Measurements from ENCODE around the gene PUS7.
A peak's percentile ranks its signal among the peaks of the same experiment; 100 is the strongest.
"Not testable (repeated sequence)": the region's sequence is repeated elsewhere in the genome, so short reads cannot be mapped to it uniquely, and the experiment has no call there.

The PUS7 gene, protein sequence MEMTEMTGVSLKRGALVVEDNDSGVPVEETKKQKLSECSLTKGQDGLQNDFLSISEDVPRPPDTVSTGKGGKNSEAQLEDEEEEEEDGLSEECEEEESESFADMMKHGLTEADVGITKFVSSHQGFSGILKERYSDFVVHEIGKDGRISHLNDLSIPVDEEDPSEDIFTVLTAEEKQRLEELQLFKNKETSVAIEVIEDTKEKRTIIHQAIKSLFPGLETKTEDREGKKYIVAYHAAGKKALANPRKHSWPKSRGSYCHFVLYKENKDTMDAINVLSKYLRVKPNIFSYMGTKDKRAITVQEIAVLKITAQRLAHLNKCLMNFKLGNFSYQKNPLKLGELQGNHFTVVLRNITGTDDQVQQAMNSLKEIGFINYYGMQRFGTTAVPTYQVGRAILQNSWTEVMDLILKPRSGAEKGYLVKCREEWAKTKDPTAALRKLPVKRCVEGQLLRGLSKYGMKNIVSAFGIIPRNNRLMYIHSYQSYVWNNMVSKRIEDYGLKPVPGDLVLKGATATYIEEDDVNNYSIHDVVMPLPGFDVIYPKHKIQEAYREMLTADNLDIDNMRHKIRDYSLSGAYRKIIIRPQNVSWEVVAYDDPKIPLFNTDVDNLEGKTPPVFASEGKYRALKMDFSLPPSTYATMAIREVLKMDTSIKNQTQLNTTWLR

DNA sequence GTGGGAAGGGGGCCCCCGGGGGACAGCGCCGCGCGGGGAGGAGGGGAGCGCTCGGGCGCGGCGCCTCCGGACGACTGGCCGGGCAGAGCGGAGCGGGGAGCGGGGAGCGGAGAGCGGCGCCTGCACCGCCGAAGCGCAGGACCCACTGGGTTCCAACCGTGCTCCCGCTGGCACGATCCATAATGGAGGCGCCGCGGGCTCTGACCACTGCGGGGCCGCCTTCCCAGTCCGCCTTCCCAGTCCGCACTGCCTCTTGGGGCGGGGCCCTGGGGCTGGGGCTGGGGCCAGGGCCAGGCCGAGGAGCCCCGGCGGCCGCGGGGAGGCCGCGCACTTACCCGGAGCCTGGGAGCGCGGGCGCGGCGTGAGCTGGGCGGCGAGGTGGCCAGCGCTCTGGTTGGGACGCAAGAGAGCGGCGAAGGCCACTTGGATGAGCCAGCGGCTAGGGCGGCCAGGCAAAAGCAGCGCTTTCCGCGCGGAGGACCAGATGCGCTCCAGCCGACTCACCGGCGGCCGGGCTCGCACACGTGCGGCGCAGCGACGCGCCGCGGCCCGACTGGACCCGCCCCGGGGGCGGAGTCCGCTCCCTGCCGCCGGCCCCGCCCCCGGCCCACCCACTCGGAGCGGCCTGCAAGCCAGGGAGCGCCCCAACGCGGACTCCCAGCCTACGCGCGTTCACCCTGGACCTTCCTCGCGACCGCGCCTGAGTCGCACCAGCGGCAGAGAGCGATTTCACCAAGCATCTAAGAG, at the start of gene PUS7:
Gene PUS7, minus strand, starts transcription at position 555 of the 747 bp plus-strand sequence. CDS start 13,759 bp downstream, outside the sequence.
- peak; percentile 40 for DNase-seq (ENCODE audit: low read depth)

GRCh38 chr7:105567821-105568220, 45.8 kb upstream of the PUS7 start:
- DNase-seq (ENCODE audit: low read depth), result no peak

DNA sequence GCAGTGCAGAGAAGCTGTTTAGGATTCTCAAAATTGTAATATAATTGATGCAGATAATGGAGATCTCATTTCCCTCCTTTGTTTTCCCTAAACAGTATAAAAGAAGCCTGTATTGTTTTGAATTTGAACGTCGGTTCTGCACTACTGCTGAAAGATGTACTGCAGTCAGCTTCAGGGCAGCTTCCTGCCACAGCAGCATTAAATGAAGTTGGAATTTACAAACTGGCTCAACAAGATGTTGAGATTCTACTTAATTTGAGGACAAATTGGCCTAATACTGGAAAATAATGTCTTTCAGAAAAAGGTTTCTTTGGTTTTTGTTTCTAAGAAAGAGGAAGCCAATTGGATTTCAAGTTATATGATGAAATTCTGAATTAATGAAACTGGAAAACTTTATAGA, 45.0 kb upstream of the PUS7 start:
- no peak for DNase-seq (ENCODE audit: low read depth)

DNA sequence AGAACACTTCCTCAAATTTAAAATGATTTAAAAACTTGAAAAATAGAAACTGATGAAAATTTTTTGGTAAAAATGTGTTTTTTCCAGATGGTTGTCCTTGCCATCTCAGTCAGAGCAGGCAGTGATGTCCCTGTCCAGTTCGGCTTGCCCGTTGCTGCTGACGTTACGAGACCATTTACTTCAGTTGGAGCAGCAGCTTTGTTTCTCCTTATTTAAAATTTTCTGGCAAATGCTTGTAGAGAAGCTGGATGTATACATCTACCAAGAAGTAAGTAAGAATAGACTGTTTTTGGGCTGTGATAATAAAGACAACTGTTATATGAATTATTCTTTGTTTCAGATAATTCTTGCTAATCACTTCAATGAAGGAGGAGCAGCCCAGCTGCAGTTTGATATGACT, 43.1 kb upstream of the PUS7 start:
- no peak for DNase-seq (ENCODE audit: low read depth)

- no peak for DNase-seq (ENCODE audit: low read depth)
These were observed 37.9 kb upstream of the PUS7 start for GRCh38 chr7:105559926-105560325.

GRCh38 chr7:105538339-105538738, 16.3 kb upstream of the PUS7 start:
- DNase-seq (ENCODE audit: low read depth), result no peak

DNA sequence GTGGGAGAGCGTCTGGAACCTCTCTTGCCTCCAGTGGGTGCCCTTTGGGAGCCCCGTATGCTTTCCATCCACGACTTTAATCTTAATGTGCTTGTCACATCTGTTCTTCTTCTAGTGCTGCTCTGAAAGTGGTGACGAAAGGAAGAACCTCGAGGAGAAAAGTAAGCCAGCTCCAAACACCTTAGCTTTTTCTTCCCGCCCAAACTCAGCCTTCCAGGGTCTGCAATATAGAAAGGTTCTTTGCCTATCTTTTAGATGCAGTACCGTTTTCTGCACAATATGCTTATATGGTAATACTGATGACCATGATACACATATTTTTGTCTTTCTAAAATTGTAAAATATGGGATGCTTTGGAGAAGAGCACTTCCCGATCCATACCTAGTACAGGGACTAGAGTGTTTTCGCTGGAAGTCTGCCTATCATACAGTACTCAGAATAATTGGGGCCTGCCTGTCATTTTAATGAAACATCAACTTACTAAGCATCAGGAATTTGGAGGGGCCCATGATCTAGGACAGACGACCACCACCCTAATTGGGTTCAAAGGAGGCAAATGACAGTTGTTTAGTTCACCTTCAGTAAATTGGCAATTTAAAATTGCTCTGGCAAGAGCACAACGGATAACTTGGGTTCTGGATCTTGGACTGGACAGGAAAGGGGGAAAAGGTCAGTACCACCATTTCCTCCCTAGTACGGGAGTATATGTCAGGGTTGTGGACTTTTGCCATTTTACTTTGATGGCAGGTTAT, 10.8 kb upstream of the PUS7 start:
- no peak for DNase-seq (ENCODE audit: low read depth)

DNA sequence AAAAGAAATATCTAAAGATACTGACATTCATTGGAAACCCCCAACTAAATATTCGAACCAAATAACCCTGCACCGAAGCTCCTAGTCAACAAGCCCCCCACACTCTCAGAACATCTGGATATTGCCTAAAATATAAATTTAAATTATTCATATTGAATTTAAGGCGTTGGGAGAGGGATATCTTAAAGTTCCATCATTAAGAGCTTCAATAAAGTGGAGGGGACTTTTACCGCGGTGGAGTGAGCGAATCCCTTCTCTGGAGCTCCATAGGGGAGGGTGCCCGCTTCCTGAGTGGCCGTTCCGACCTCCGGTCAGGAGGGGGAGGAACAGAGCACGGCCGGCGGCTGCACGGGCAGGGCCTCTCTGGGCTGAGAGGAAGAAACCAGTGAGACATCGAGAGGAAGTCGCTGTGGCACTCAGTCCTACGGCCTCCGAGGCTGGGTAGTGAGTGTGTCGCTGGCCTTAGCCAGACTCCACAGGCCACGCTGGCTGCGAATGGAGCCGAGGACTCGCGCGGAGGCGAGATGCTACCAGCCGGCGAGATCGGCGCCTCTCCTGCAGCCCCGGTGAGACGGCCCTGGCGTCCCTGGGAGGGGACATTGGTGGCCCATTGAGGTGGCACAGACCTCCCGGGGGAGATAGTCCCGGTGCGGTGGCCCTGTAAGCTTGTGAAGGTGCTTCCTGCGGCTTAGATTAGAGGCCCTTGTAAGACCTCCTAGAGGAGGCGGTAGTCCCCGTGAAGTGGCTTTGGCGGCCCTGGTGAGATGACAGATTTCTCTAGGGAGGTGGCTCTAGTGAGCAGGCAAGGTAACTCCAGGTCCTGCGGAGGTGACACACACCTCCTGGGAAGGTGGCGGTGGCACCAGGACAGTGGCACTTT, 10.0 kb upstream of the PUS7 start, which contains the start of gene RINT1:
Gene RINT1, plus strand, starts transcription at position 410 of the 880 bp plus-strand sequence. Its CDS starts 115 bp downstream, at position 525.
- peak; percentile 50 for DNase-seq (ENCODE audit: low read depth)

GRCh38 chr7:105530546-105530945, 8.5 kb upstream of the PUS7 start:
- no peak for DNase-seq (ENCODE audit: low read depth)

GRCh38 chr7:105530126-105530525, 8.1 kb upstream of the PUS7 start:
- no peak for DNase-seq (ENCODE audit: low read depth)

- DNase-seq (ENCODE audit: low read depth), result not testable (repeated sequence)
These were observed 5.7 kb upstream of the PUS7 start for GRCh38 chr7:105527737-105528136.

GRCh38 chr7:105524840-105525239, 2.8 kb upstream of the PUS7 start:
- DNase-seq (ENCODE audit: low read depth), result no peak

GRCh38 chr7:105524423-105524822, 2.4 kb upstream of the PUS7 start:
- not testable (repeated sequence) for DNase-seq (ENCODE audit: low read depth)

GRCh38 chr7:105521027-105521716, 899 bp downstream of the PUS7 start:
- DNase-seq (ENCODE audit: low read depth), result no peak

DNA sequence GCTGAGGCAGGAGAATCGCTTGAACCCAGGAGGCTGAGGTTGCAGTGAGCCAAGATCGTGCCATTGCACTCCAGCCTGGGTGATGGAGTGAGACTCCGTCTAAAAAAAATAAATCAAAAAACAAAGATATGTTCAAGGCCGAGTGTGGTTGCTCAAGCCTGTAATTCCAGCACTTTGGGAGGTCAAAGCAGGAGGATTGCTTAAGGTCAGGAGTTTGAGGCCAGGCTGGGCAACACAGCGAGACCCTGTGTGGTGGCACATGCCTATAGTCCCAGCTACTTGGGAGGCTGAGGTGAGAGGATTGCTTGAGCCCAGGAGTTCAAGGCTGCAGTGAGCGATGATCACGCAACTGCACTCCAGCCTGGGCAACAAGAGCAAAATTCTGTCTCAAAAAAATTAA, 1.5 kb downstream of the PUS7 start:
- not testable (repeated sequence) for DNase-seq (ENCODE audit: low read depth)

- no peak for DNase-seq (ENCODE audit: low read depth)
These were observed 2.7 kb downstream of the PUS7 start for GRCh38 chr7:105519353-105519752.

- DNase-seq (ENCODE audit: low read depth), result not testable (repeated sequence)
These were observed 6.5 kb downstream of the PUS7 start for GRCh38 chr7:105515610-105516009.

DNA sequence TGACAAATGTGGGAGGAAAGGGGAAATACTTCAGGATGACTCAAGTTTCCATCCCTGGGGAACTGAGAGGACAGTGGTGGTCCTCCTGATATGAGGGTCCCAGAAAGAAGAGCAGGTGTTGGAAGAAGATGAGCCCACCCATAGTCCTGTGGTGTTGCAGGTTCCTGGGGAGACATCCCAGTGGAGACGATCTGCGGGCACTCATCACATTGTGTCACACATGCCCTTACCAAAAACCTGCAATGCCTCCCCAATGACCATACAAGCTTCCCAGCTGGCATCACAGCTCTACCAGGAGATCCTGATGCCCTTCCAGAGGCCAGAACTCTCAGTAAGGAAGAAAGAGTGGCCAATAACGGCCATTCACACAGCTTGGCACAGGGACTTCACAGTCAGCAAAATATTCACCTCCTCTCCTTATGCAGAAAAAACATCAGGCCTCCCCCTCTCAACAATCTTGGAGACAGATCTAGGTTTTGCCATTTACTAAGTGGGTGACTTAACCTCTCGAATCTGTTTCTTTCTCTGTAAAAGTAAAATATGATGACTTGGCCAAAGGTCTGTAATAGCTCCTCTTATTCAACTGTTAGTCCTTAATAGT, 9.0 kb downstream of the PUS7 start:
- no peak for DNase-seq (ENCODE audit: low read depth)

DNA sequence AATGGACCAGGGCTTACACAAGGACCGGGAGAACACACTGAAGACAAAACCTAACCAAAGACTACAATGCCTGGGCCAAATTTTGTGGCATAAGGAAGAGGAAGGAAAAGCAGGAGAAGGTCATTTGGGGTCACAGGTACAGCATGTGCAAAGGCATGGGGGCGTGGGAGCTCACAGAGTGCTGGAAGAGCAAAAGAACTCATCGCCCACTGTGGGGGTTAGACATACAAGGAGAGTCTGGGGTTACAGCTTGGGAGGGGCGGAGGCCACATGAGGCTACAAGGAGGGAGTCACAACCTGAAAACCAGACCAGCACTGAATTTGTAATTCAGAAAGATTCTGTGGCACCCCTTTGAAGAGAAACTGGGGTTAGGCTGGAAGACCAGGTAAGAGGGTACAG, 9.7 kb downstream of the PUS7 start:
- no peak for DNase-seq (ENCODE audit: low read depth)

- no peak for DNase-seq (ENCODE audit: low read depth)
These were observed 19.9 kb downstream of the PUS7 start for GRCh38 chr7:105502173-105502572.
